Motor neuron (in vitro differentiated cells): ENCODE measurements around the gene ST3GAL4. TPM values are rescaled to one million over a fixed set of nuclear protein-coding genes. Genes with fewer than 3 reads are reported as not detected.
"Not testable (repeated sequence)": the region's sequence is repeated elsewhere in the genome, so short reads cannot be mapped to it uniquely, and the experiment has no call there.

Experiments used
- ATAC-seq, 8 experiments: fragments of 200-7000 bp; cut with Tn5 transposase; replicated peaks in 6 of 8; 2 replicates each; pipeline ENCODE4 v1.8.0; 2021; ENCODE audit warnings: mild to moderate bottlenecking in 8 of 8, moderate library complexity in 8 of 8
- H3K27ac ChIP-seq, 2 donors: fragments of 250-450 bp; sonication (Bioruptor Pico); 2 replicates each; pipeline ENCODE4 v1.9.0; 2021; ENCODE audit warnings: antibody characterized with exemption in 2 of 2, mild to moderate bottlenecking in 2 of 2, moderate library complexity in 1 of 2
- H3K4me1 ChIP-seq, 2 donors: fragments of 250-450 bp; sonication (Bioruptor Pico); replicated peaks in 1 of 2; 2 replicates each; pipeline ENCODE4 v1.6.1; 2021; ENCODE audit warnings: antibody characterized with exemption in 2 of 2, mild to moderate bottlenecking in 2 of 2, moderate library complexity in 1 of 2
- H3K4me3 ChIP-seq, 5 donors: fragments of 250-450 bp; sonication (Bioruptor Pico); 2 replicates each; pipeline ENCODE4 v1.9.0; 2021; ENCODE audit warnings: antibody characterized with exemption in 5 of 5, mild to moderate bottlenecking in 5 of 5, moderate library complexity in 4 of 5
- WGBS, 10 experiments: fragments of 450-650 bp; shearing (Covaris generic); methylation state at CpG; one replicate each; pipeline ENCODE4 v1.0.0; 2022; 5-methylcytosine and 5-hydroxymethylcytosine counted together
- in situ Hi-C, 9 experiments: fragments of 400-800 bp; cut with MboI; loops; one replicate each; pipeline ENCODE4 v1.15.0; 2021; ENCODE audit warnings: low sequenced_read_pairs in 9 of 9, low pct_unique_long_range_greater_than_20kb in 2 of 9; ENCODE audit not compliant: unreplicated experiment in 9 of 9
- total RNA-seq, 8 experiments: library from RNA; unstranded; fragments of 300-600 nt; gene quantifications; 2 replicates each; pipeline versions ENCODE4 v1.2.3 to v1.2.4, GENCODE V29; 2022

ST3GAL4 gene
- total RNA-seq, 8 experiments from 2014 or later: 5.6 to 98.9 (median 11.3) TPM

DNA sequence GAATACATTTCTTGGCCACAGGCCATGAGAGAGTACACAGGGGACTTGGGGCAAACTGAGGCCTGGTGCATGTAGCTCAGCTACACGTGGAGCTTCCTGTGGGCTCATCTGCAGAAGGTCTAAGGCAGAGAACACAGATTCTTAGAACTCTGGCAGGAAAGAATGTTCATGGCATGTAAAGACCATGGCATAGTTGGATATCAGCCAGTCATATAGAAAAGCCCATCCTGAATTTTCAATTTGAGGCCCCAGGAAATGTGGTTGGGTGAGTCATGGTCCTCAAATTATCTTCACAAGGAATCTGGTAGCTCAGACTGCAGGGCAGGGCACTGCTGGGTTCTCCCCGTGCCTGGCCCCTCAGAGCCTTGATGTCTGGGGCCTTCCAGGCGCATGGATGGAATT is 13.7 kb upstream of the ST3GAL4 start:
- peak in 3 of 8 experiments; percentile 15 to 64 (median 16) for ATAC-seq

GRCh38 chr11:126343051-126343450 is 12.4 kb upstream of the ST3GAL4 start:
- WGBS, 10 experiments: 67 to 100% (median 97%) methylated on average over 1 to 11 of the region's 16 CpGs; no CpG with 5 or more reads in 2 of the 10 experiments
- Histone ChIP-seq H3K27ac (no peak overlapping the region), H3K4me1 (peaks cover 8 to 14% of the 10 kb centered on the region in 2 donors), H3K4me3 (no peak overlapping the region)
- ATAC-seq: no peak
- in situ Hi-C loops: no loop called here

More for the DNA sequence above, 13.7 kb upstream of the ST3GAL4 start:
- in situ Hi-C loops: no loop called here
- H3K4me1 ChIP-seq: peaks cover 8 to 17% of the 10 kb centered on the region in 2 donors
- no peak overlapping the region for H3K4me3 ChIP-seq
- H3K27ac ChIP-seq: no peak overlapping the region
- 0 to 100% (median 45%) methylated on average over 1 to 2 of the region's 3 CpGs; no CpG with 5 or more reads in 6 of the 10 experiments for WGBS, 10 experiments

DNA sequence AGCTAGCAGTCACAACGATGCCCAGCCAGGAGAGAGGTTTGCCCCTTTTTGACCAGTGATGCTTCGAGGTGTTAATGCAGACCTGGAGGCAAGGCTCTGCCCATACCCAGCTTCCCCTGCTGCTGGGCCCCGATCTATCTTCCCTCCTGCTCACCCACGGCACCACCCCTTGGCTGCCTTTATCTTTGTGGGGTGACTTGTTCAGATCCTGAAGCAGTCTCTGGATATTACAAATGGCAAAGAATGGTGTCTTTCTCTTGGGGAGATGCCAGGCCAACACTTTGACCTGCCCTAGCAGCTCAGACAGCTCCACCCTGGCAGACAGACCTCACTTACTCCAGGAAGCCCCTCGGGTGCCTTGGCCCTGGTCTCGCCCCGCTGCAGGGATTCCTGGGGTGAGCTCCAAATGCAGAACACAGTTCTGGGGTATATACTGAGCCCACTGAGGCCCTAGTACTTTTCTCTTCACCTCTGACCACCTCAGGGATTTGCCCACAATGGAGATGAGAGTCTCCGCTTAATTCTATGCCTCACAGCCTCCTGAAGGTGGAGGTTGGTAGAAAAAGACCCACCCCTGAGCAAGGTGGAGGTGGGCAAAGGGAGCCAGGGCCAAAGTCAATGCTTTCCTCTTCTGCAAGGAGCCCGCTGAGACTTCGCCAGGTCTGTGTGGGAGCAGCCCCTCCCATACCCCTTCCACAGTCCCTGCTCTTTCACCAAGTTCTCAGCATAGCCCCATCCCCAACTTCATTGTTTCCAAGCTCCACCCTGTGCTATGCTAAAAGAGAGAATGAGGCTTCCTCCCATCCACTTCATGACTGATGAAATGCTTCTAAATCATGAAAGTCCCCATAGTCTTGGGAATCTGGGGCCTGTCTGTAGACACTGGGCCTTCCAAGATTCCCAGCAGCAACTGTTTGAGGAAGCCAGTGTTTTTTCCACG is 11.1 kb upstream of the ST3GAL4 start:
- H3K4me1 ChIP-seq: peaks cover 8 to 17% of the 10 kb centered on the region in 2 donors
- in situ Hi-C loops: no loop called here
- no peak overlapping the region for H3K27ac ChIP-seq
- H3K4me3 ChIP-seq: no peak overlapping the region
- WGBS, 10 experiments: 64 to 100% (median 87%) methylated on average over 1 to 7 of the region's 11 CpGs; no CpG with 5 or more reads in 3 of the 10 experiments
- ATAC-seq: peak in 3 of 8 experiments; percentile 29 to 50 (median 44)

GRCh38 chr11:126345283-126345682 is 10.2 kb upstream of the ST3GAL4 start:
- Histone ChIP-seq H3K4me3 (no peak overlapping the region), H3K27ac (no peak overlapping the region), H3K4me1 (peaks cover under 1 to 8% of the 10 kb centered on the region in 2 donors)
- 87 to 100% (median 100%) methylated on average over 2 to 3 of the region's 16 CpGs; no CpG with 5 or more reads in 7 of the 10 experiments for WGBS, 10 experiments
- no peak for ATAC-seq
- in situ Hi-C loops: no loop called here

DNA sequence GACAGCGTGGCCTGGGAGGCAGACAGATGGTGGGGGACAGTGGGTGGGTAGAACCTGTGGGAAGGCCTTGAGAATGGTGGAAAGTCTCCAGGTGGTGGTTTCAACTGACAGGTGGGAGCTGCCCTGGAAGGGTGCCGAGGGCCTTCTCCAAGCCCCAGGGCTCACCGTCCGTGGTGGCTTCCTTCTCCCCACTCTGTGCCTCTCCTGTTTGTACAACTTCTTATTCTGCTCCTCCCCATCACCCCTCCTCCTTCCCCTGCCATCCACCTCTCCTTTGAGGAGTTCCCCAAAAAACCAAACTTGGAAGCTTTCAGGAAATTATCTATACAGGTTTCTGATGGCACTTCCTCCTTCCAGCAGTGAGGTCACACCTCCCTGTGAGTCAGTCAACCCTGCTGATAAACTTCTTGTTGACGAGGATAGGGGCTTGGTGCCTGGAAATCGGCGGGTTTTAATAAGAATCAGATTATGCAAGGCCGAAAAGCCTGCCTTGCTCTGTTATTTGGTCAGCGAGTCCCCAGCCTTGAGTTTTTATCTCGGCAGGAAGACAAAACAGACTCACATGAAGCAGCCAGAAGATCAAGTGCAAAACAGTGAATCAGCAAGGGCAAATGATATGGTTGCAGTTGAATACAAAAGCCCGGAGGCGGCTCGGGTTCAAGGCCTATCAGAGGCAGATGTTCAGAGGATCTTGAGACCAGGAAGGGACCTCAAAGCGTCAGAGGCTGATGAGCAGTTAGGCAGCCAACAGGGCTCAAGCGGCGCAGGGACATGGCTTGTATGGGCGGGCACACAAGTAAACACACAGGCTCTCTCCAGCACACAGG is 9.5 kb upstream of the ST3GAL4 start:
- in situ Hi-C loops: no loop called here
- H3K27ac ChIP-seq: no peak overlapping the region
- H3K4me1 ChIP-seq: peaks cover 0 to 7% of the 10 kb centered on the region in 2 donors
- 20 to 100% (median 78%) methylated on average over 1 to 9 of the region's 17 CpGs; no CpG with 5 or more reads in 2 of the 10 experiments for WGBS, 10 experiments
- no peak overlapping the region for H3K4me3 ChIP-seq
- ATAC-seq: peak in 4 of 8 experiments; percentile 31 to 69 (median 50)

DNA sequence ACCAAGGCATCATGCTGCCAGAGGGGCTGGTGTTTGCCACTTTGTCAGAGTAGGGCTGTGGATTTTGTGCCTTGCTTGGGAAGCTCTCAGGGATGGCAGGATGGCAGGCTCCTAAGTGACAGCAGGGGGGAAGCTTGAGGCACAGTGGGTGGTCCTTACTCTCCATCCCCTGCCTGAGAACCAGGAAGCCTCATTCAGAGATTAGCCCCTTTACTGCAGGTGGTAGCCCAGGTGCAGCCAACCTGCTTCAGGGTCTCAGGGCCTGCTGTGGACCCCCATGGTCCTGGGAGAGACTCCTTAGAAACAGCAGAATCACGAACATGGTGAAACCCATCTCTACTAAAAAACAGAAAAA is 8.9 kb upstream of the ST3GAL4 start:
- ATAC-seq: no peak
- H3K27ac ChIP-seq: no peak overlapping the region
- H3K4me1 ChIP-seq: peaks cover 0 to 7% of the 10 kb centered on the region in 2 donors
- in situ Hi-C loops: no loop called here
- 0 to 100% (median 89%) methylated on average over 1 of the region's 1 CpG; no CpG with 5 or more reads in 7 of the 10 experiments for WGBS, 10 experiments
- H3K4me3 ChIP-seq: no peak overlapping the region

DNA sequence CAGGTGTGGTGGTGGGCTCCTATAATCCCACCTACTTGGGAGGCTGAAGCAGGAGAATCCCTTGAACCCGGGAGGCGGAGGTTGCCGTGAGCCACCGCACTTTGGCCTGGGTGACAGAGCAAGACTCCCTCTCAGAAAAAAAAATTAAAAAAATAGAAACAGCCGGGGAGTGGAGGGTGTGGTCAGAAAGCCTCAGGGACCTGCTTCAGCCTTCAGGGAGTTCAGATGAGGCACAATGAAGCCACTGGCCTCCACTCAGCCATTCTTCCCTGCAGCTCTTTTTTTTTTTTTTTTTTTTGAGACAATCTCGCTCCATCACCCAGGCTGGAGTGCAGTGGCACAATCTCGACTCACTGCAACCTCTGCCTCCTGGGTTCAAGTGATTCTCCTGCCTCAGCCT is 8.5 kb upstream of the ST3GAL4 start:
- H3K27ac ChIP-seq, H3K4me3 ChIP-seq, in situ Hi-C loops: not testable (repeated sequence)

DNA sequence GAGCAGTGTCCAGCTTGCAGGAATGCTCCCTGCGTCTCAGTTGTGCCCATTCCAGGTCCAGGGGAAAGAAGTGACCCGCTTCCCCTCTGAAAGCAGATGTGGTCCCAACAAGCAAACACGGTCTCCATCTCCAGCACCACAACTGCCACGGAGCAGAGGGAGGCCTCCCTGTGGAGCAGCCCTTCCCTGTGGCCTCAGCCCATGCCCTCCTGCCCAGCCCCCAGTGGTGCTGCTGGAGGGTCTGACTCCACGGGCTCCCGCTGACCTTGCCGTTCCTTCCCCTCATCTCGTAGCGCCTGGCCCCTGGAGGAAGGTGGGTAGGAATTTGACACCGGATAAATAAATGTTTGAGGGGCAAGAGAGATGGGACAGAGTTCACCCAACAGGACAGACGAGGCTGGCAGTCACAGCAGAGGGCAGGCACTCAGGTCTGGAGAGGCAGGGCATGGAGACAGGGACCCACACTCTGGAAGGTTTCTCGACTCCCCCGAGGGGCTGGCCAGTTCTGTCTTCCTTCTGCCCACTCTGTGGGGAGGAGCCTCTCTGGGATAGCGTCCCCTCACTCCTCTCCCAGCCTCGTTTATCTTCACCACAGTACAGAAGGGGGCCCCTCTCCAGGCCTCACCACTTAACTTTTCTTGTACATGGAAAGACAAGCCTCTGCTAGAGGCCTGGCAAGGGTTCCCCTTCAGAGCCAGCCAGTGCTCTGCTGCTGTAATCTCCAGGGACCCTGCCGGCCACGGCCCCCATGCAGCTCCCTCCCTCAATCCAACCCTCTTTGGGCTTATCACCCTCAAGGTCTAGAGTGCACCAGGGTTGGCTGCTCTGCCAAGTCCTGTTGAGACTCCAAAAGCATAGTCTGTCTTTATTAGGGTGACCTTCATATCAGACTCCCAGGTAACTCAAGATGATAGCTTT is 7.5 kb upstream of the ST3GAL4 start:
- H3K27ac ChIP-seq: no peak overlapping the region

More for the DNA sequence above, 8.5 kb upstream of the ST3GAL4 start:
- ATAC-seq: peak in 3 of 8 experiments; percentile 11 to 27 (median 24)
- WGBS, 10 experiments: 10 to 100% (median 94%) methylated on average over 1 to 3 of the region's 7 CpGs; no CpG with 5 or more reads in 5 of the 10 experiments
- H3K4me1 ChIP-seq: not testable (repeated sequence)

GRCh38 chr11:126348806-126349582 is 6.5 kb upstream of the ST3GAL4 start:
- H3K27ac ChIP-seq: no peak overlapping the region
- no peak for ATAC-seq
- WGBS, 10 experiments: 0 to 100% (median 86%) methylated on average over 1 to 5 of the region's 8 CpGs; no CpG with 5 or more reads in 1 of the 10 experiments
- no peak overlapping the region for H3K4me3 ChIP-seq
- in situ Hi-C loops: no loop called here
- H3K4me1 ChIP-seq: peaks cover 5 to 11% of the 10 kb centered on the region in 2 donors

More for the DNA sequence above, 7.5 kb upstream of the ST3GAL4 start:
- ATAC-seq: no peak
- WGBS, 10 experiments: 38 to 100% (median 84%) methylated on average over 1 to 5 of the region's 17 CpGs; no CpG with 5 or more reads in 5 of the 10 experiments
- in situ Hi-C loops: no loop called here
- Histone ChIP-seq H3K4me1 (peaks cover 0 to 7% of the 10 kb centered on the region in 2 donors), H3K4me3 (no peak overlapping the region)

GRCh38 chr11:126350836-126351235 is 4.7 kb upstream of the ST3GAL4 start:
- WGBS, 10 experiments: 60 to 100% (median 95%) methylated on average over 1 to 5 of the region's 5 CpGs; no CpG with 5 or more reads in 1 of the 10 experiments

GRCh38 chr11:126352163-126352562 is 3.3 kb upstream of the ST3GAL4 start:
- Histone ChIP-seq H3K27ac (no peak overlapping the region), H3K4me3 (no peak overlapping the region), H3K4me1 (peaks cover 21 to 23% of the 10 kb centered on the region in 2 donors)
- ATAC-seq: no peak
- 100% methylated on average over 1 to 3 of the region's 3 CpGs; no CpG with 5 or more reads in 8 of the 10 experiments for WGBS, 10 experiments
- in situ Hi-C loops: no loop called here

More at GRCh38 chr11:126350836-126351235, 4.7 kb upstream of the ST3GAL4 start:
- H3K4me3 ChIP-seq: no peak overlapping the region
- in situ Hi-C loops: no loop called here
- peaks cover 12 to 15% of the 10 kb centered on the region in 2 donors for H3K4me1 ChIP-seq
- H3K27ac ChIP-seq: no peak overlapping the region
- no peak for ATAC-seq
